Heart left ventricle (tissue), 16 donors: Measurements from ENCODE around the gene FSD1. TPM values are rescaled to one million over a fixed set of nuclear protein-coding genes. Genes with fewer than 3 reads are reported as not detected.
"Not testable (repeated sequence)": the region's sequence is repeated elsewhere in the genome, so short reads cannot be mapped to it uniquely, and the experiment has no call there.

ENCODE experiments used
- ATAC-seq, 4 donors: fragments of 200-7000 bp; cut with Tn5 transposase; one replicate each; pipeline ENCODE4 v1.9.1; 2020 to 2022; ENCODE audit warnings: moderate library complexity in 4 of 4, mild to moderate bottlenecking in 3 of 4, moderate number of reproducible peaks in 1 of 4
- DNase-seq, 5 donors: peaks; one replicate each; pipeline ENCODE4 v3.0.0-alpha.2; 2020
- H3K27ac ChIP-seq, 12 donors: fragments of 200-600 bp; sonication (generic) in 4 of 12; one replicate each; pipeline versions ENCODE4 v1.5.0 to v1.8.0; 2016 to 2022; ENCODE audit warnings: mild to moderate bottlenecking in 2 of 12
- H3K27me3 ChIP-seq, 9 donors: fragments of 200-600 bp; sonication (generic) in 2 of 9; one replicate each; pipeline versions ENCODE4 v1.5.1 to v1.8.0; 2016 to 2022; ENCODE audit warnings: mild to moderate bottlenecking in 3 of 9
- H3K36me3 ChIP-seq, 9 donors: fragments of 200-600 bp; sonication (generic) in 2 of 9; one replicate each; pipeline versions ENCODE4 v1.5.0 to v1.8.0; 2018 to 2022; ENCODE audit warnings: mild to moderate bottlenecking in 2 of 9
- H3K4me1 ChIP-seq, 12 donors: fragments of 200-600 bp; sonication (generic) in 4 of 12; one replicate each; pipeline versions ENCODE4 v1.5.0 to v1.8.0; 2016 to 2022; ENCODE audit warnings: mild to moderate bottlenecking in 3 of 12
- H3K4me3 ChIP-seq, 12 donors: fragments of 200-600 bp; sonication (generic) in 4 of 12; one replicate each; pipeline versions ENCODE4 v1.5.0 to v1.8.0; 2017 to 2022; ENCODE audit warnings: mild to moderate bottlenecking in 9 of 12, moderate library complexity in 4 of 12
- H3K9me3 ChIP-seq, 12 donors: fragments of 200-600 bp; sonication (generic) in 4 of 12; one replicate each; pipeline versions ENCODE4 v1.5.0 to v1.8.0; 2016 to 2022; ENCODE audit warnings: mild to moderate bottlenecking in 1 of 12
- POLR2A ChIP-seq, 2 donors: fragments of 450-650 bp; IDR thresholded peaks; one replicate each; pipeline ENCODE4 v1.6.1; 2017; ENCODE audit warnings: antibody characterized with exemption in 2 of 2, mild to moderate bottlenecking in 2 of 2, moderate library complexity in 2 of 2
- WGBS, 4 donors: extraction: QIAGEN DNeasy Blood & Tissue Kit in 2 of 4; methylation state at CpG; one replicate each; pipeline versions ENCODE4 v1.1.5 to v1.1.7; 2013 to 2018; 5-methylcytosine and 5-hydroxymethylcytosine counted together
- intact Hi-C, 10 donors: fragments of 100-400 bp; cut with DNase I; formaldehyde crosslinking; loops; one replicate each; pipeline versions ENCODE4 v1.11.1 to v1.14.2; 2022
- polyA plus RNA-seq, 2 donors: library from polyadenylated mRNA; stranded (reverse); fragments of 200-250 nt; gene quantifications; one replicate each; pipeline ENCODE4 v1.2.3, GENCODE V29; 2013
- total RNA-seq, 9 donors: library from RNA; depleted of rRNA in 2 of 9; stranded (reverse); fragments of >200 nt in 2 of 9; fragmentation: NEBNext Ultra II Directional in 3 of 9; extraction: Animal tissue kit (Norgen Biotek cat#: 25700) in 3 of 9; gene quantifications; one replicate each; pipeline versions ENCODE4 v1.1.0 to v1.2.4, GENCODE V29; 2016 to 2023
- TF ChIP-seq, protein P1 (sequence below), 12 donors: fragments of 200-600 bp; sonication (generic) in 4 of 12; IDR thresholded peaks; one replicate each; pipeline versions ENCODE4 v1.5.0 to v1.8.0; 2018 to 2022; ENCODE audit warnings: antibody characterized with exemption in 12 of 12, mild to moderate bottlenecking in 5 of 12
- donor health status: ischemic (EF 13 %, LVEDD 7.1; RV severe dilation, severe dysfunction).
- donor health status: healthy with polysubstance abuse.
- donor health status: DM: no; HTN: yes; CAD: no.
- donor health status: DM: no; HTN: no; CAD: no.
- donor health status: ischemic (EF 25% LVEDD 6.9; RV normal size, moderate dysfunction).
- donor health status: ischemic (EF 25% LVEDD 5.7; RV mildly dilated, moderate dysfunction).
- donor health status: healthy.
- donor health status: DM: yes; HTN: yes; CAD: no.
- donor health status: ischemic (EF 35%, LVEDD 5.7; RV mildly dilated, moderate dysfunction).
- donor health status: nonischemic (EF 11% LVEDD 7.7; RV severe dilation, severe dysfunction).
- donor health status: DM: yes; HTN: yes; CAD: no.
- donor health status: PGD.
- donor health status: ischemic (EF 29% LVEDD 5.4; RV normal size, mild dysfunction).
- donor health status: nonischemic (EF 23%, LVEDD 6.1; RV moderate dilation, normal function).

The FSD1 gene
- total and polyA plus RNA-seq, 11 donors, result 0.04 to 1.2 TPM; not detected in 9

DNA sequence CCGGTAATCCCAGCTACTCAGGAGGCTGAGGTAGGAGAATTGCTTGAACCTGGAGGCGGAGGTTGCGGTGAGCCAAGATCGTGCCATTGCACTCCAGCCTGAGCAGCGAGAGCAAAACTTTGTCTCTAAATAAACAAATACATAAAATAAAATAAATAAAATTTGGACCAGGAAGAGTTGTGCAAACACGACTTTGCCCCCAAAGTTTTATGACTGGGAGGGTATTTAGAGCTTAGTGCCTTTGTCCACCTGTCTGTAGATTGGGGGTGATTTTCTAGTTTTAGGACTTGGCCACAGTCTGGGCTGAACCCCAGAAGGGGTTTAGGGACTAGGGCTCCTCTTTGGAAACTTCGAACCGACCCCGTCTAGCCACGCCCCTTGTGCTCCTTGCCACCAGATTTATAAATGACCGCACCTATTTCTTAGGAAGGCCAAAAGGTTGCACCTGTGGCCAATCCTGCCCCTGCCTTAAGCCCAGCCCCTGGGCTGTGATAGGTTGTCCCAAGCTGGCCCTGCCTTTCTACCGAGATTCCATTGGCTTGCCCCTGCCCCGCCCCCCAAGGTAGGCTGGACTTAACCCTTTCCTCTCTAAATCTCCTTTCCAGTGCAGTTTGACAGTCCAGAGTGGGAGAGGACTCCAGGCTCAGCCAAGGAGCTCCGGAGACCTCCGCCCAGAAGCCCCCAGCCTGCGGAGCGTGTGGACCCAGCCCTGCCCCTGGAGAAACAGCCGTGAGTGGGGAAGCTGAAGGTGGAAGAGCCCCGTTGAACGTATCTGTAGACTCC is 20.0 kb upstream of the FSD1 start:
- WGBS, 4 donors, result 45 to 57% (median 54%) methylated on average over 16 to 20 of the region's 20 CpGs

DNA sequence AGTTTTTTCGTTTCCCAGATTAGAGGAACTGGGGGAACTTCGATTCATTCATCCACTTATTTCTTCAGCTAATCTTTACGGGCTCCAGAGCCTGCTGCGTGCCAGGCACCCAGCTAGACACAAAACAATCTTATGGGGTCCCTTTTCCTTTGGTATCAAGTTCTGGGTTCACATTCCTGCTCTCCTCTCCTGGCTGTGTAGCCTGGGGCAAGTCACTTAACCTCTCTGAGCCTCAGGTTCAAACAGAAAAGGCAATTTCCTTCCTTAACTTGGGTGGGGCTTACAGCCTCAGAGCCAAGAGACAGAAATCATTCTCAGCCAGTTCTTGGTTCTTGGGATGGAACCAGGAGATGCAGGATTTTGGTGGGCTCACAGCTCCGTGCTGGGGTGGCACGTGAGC is 19.4 kb upstream of the FSD1 start:
- Histone ChIP-seq H3K27ac (no peak overlapping the region), H3K27me3 (peaks cover 3 to 46% (median 19%) of the 10 kb centered on the region in 9 donors), H3K9me3 (no peaks in the 10 kb centered on the region), H3K4me3 (no peak overlapping the region), H3K4me1 (peaks cover 0 to 3% (median 0%) of the 10 kb centered on the region in 12 donors), H3K36me3 (no peaks in the 10 kb centered on the region)
- ATAC-seq, result no peak
- TF ChIP-seq, protein P1, sequence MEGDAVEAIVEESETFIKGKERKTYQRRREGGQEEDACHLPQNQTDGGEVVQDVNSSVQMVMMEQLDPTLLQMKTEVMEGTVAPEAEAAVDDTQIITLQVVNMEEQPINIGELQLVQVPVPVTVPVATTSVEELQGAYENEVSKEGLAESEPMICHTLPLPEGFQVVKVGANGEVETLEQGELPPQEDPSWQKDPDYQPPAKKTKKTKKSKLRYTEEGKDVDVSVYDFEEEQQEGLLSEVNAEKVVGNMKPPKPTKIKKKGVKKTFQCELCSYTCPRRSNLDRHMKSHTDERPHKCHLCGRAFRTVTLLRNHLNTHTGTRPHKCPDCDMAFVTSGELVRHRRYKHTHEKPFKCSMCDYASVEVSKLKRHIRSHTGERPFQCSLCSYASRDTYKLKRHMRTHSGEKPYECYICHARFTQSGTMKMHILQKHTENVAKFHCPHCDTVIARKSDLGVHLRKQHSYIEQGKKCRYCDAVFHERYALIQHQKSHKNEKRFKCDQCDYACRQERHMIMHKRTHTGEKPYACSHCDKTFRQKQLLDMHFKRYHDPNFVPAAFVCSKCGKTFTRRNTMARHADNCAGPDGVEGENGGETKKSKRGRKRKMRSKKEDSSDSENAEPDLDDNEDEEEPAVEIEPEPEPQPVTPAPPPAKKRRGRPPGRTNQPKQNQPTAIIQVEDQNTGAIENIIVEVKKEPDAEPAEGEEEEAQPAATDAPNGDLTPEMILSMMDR (IDR thresholded peaks at IDR 0.05), result no peak
- no peak for TF ChIP-seq POLR2A (IDR thresholded peaks at IDR 0.05)
- WGBS, 4 donors, result 71 to 81% (median 78%) methylated on average over 5 to 6 of the region's 6 CpGs
- DNase-seq, result no peak
- intact Hi-C loops, result no loop called here

More for the DNA sequence above, 20.0 kb upstream of the FSD1 start:
- H3K36me3 ChIP-seq, result no peaks in the 10 kb centered on the region
- no peak overlapping the region for H3K27ac ChIP-seq
- intact Hi-C loops, result no loop called here
- H3K4me3 ChIP-seq, result no peak overlapping the region
- H3K27me3 ChIP-seq, result peaks cover 10 to 52% (median 25%) of the 10 kb centered on the region in 9 donors
- TF ChIP-seq, protein P1 (IDR thresholded peaks at IDR 0.05), result no peak
- TF ChIP-seq POLR2A (IDR thresholded peaks at IDR 0.05), result no peak
- ATAC-seq (no peak), DNase-seq (no peak)
- peaks cover 0 to 9% (median 5%) of the 10 kb centered on the region in 12 donors for H3K4me1 ChIP-seq
- no peaks in the 10 kb centered on the region for H3K9me3 ChIP-seq

DNA sequence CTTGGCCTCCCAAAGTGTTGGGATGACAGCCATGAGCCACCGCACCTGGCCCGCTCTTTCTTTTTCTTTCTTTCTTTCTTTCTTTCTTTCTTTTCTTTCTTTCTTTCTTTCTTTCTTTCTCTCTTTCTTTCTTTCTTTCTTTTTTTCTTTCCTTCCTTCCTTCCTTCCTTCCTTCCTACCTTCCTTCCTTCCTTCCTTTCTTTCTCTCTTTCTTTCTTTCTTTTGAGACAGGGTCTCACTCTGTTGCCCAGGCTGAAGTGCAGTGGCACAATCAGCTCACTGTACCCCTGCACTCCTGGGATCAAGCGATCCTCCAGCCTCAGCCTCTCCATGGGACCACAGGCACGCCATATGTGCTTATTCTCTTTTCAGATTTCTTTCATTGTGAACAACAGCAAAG is 18.3 kb upstream of the FSD1 start:
- H3K9me3 ChIP-seq, ATAC-seq, intact Hi-C loops, DNase-seq, H3K27ac ChIP-seq, H3K4me1 ChIP-seq, H3K36me3 ChIP-seq, H3K4me3 ChIP-seq: not testable (repeated sequence)
- peaks cover 0 to 41% (median 9%) of the 10 kb centered on the region in 9 donors for H3K27me3 ChIP-seq
- WGBS, 4 donors, result 81 to 92% (median 87%) methylated on average over 4 of the region's 4 CpGs

DNA sequence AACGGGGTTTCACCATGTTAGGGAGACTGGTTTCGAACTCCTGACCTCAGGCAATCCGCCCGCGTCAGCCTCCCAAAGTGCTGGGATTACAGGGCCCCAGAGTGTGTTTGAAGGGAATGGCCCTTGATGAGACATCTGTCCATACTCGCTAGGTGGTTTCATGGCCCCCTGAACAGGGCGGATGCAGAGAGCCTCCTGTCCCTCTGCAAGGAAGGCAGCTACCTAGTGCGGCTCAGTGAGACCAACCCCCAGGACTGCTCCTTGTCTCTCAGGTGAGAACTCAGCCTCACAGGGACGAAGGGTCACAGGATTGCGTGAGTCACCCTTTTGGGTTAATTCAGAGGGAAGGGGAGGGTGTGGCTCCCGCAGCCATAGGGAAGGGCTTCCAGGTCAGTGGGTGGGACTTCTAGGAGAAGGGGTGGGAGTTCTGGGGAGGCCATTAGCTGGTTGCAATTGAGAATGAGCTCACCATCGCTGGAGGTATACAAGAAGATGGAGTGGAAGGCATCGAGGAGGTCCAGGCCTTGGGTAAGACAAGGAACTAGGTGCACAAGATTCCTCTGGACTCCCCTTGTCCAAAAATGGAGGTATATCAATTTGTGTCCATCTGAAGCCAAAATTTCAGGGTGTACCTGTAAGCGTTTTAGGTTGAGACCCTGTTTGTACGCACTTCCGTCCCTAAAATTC is 16.2 kb upstream of the FSD1 start:
- Histone ChIP-seq H3K4me1 (no peaks in the 10 kb centered on the region), H3K27ac (no peak overlapping the region), H3K4me3 (no peak overlapping the region), H3K9me3 (no peaks in the 10 kb centered on the region), H3K27me3 (peaks cover 0 to 20% (median 0%) of the 10 kb centered on the region in 9 donors), H3K36me3 (no peaks in the 10 kb centered on the region)
- TF ChIP-seq, protein P1 (IDR thresholded peaks at IDR 0.05), result no peak
- no peak for TF ChIP-seq POLR2A (IDR thresholded peaks at IDR 0.05)
- intact Hi-C loops, result no loop called here
- 79 to 88% (median 84%) methylated on average over 16 of the region's 16 CpGs for WGBS, 4 donors
- DNase-seq (no peak), ATAC-seq (no peak)
